Cortex of kidney (tissue), 1 donor: ENCODE results near the gene ZNF678.

Source experiments
- DNase-seq: peaks from one replicate; lab custom pipeline; 2025; lab: John Stamatoyannopoulos, UW

ZNF678 gene

DNA sequence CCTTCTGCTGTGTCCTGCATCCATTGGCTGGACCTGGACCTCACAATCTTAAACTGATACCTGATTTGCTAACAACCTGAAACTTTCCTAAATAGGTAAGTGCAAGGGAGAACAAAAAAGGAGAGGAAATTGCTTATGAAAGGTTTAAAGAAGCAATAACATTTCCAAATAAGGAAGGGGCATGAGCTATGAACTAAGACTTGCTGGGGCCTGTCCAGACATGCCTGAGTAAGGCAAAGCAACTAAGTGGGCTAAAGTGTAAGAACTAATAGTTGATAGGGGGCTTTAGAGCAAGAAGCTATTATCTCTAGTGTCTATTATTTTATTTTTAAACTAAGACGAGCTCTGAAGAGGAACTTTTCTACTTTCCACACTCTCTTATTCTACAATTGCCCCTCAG, 160.1 kb downstream of the ZNF678 start:
- no peak for DNase-seq

DNA sequence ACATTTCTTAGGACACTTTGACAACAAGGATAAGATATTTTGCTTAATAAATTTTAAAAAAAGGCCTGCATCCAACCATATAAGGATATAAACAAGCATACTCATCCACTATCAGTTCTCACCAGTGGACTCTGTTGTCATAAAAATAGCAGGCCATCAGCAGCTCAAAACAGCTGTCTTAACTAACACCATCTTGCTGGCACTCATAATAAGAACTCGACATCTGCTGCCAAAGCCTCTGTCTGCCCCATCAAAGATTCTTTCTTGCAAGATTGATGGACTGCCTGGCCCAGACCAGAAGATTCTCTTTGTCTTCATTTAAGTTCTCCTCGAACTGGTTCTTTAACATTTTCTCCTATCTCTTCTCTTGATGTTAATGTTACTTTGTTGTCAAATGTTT, 161.7 kb downstream of the ZNF678 start:
- DNase-seq = no peak

DNA sequence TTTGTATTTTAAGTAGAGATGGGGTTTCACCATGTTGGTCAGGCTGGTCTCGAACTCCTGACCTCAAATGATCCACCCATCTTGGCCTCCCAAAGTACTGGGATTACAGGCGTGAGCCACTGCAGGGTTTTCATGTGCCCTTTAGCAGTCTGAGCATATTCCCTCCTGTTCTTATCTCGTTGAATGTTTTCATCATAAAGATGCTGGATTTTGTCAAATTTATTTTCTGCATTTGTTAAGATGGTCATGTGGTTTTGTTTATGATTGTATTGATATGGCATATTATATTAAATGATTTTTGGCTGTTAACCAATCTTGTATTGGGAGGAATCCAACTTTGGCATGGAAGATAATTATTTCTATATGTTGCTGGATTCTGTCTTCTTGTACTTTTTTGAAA, 163.0 kb downstream of the ZNF678 start:
- DNase-seq = no peak
